Mesenchymal stem cell (in vitro differentiated cells and primary cell): ENCODE measurements around the gene MAMDC4.

Experiments
- DNase-seq: peaks from one replicate; pipeline ENCODE4 v3.0.0-alpha.2; 2013
- H2AFZ ChIP-seq: one replicate; pipeline ENCODE4 v1.6.1; 2013; ENCODE audit warnings: low read depth, mild to moderate bottlenecking, control low read depth, inconsistent platforms, low read length, moderate library complexity
- H2AK5ac ChIP-seq: 2 replicates; pipeline ENCODE4 v1.6.1; 2013; ENCODE audit warnings: low read length, moderate library complexity, mild to moderate bottlenecking, inconsistent platforms; ENCODE audit not compliant: severe bottlenecking
- H2BK120ac ChIP-seq: one replicate; pipeline ENCODE4 v1.6.1; 2013; ENCODE audit warnings: low read depth, mild to moderate bottlenecking, inconsistent platforms, low read length, moderate library complexity
- H2BK12ac ChIP-seq, 2 experiments: one replicate each; pipeline ENCODE4 v1.6.1; 2013; ENCODE audit warnings: inconsistent platforms in 2 of 2, low read length in 2 of 2, mild to moderate bottlenecking in 2 of 2, moderate library complexity in 2 of 2, control low read depth in 1 of 2
- H2BK15ac ChIP-seq: one replicate; pipeline ENCODE4 v1.6.1; 2013; ENCODE audit warnings: mild to moderate bottlenecking, low read depth, inconsistent platforms; ENCODE audit not compliant: poor library complexity, severe bottlenecking
- H2BK5ac ChIP-seq: 2 replicates; pipeline ENCODE4 v1.6.1; 2013; ENCODE audit warnings: low read depth, mild to moderate bottlenecking, low read length, control low read depth, inconsistent platforms; ENCODE audit not compliant: poor library complexity, severe bottlenecking
- H3K14ac ChIP-seq, 2 experiments: one replicate each; pipeline ENCODE4 v1.6.1; 2013; ENCODE audit warnings: inconsistent platforms in 2 of 2, low read length in 2 of 2, control low read depth in 1 of 2, mild to moderate bottlenecking in 1 of 2, moderate library complexity in 1 of 2
- H3K18ac ChIP-seq, 2 experiments: one replicate each; pipeline ENCODE4 v1.6.1; 2013; ENCODE audit warnings: inconsistent platforms in 2 of 2, low read length in 2 of 2, control low read depth in 1 of 2, low read depth in 1 of 2, mild to moderate bottlenecking in 1 of 2
- H3K23ac ChIP-seq, 2 experiments: one replicate each; pipeline ENCODE4 v1.6.1; 2013; ENCODE audit warnings: inconsistent platforms in 2 of 2, low read length in 2 of 2, mild to moderate bottlenecking in 2 of 2, moderate library complexity in 2 of 2, control low read depth in 1 of 2
- H3K27ac ChIP-seq: 2 replicates; pipeline ENCODE4 v1.5.1; 2013; ENCODE audit warnings: mild to moderate bottlenecking, moderate library complexity, low read length, control low read depth, inconsistent platforms; ENCODE audit not compliant: poor library complexity, severe bottlenecking
- H3K27me3 ChIP-seq, 2 experiments: 2 replicates each; pipeline versions ENCODE4 v1.6.1 to v1.7.0; 2013; ENCODE audit warnings: low read length in 2 of 2, mild to moderate bottlenecking in 2 of 2, moderate library complexity in 2 of 2, control low read depth in 1 of 2, inconsistent platforms in 1 of 2; ENCODE audit not compliant: control insufficient read depth in 1 of 2, insufficient read depth in 1 of 2
- H3K36me3 ChIP-seq, 2 experiments: 2 replicates each; pipeline versions ENCODE4 v1.6.1 to v1.7.0; 2013; ENCODE audit warnings: low read length in 2 of 2, control low read depth in 1 of 2, inconsistent platforms in 1 of 2, low read depth in 1 of 2, mild to moderate bottlenecking in 1 of 2; ENCODE audit not compliant: insufficient read depth in 2 of 2, control insufficient read depth in 1 of 2
- H3K4ac ChIP-seq, 2 experiments: one replicate each; pipeline ENCODE4 v1.6.1; 2013; ENCODE audit warnings: inconsistent platforms in 2 of 2, low read length in 2 of 2, mild to moderate bottlenecking in 2 of 2, moderate library complexity in 2 of 2, control low read depth in 1 of 2, low read depth in 1 of 2
- H3K4me1 ChIP-seq: 2 replicates; pipeline ENCODE4 v1.6.1; 2013; ENCODE audit warnings: low read depth, low read length, control low read depth; ENCODE audit not compliant: control insufficient read depth, insufficient read depth
- H3K4me2 ChIP-seq: 2 replicates; pipeline ENCODE4 v1.6.1; 2013; ENCODE audit warnings: low read length, mild to moderate bottlenecking, inconsistent platforms; ENCODE audit not compliant: poor library complexity, severe bottlenecking
- H3K4me3 ChIP-seq, 2 experiments: 2 replicates each; pipeline versions ENCODE4 v1.5.1 to v1.7.0; 2013; ENCODE audit warnings: low read length in 2 of 2, mild to moderate bottlenecking in 2 of 2, control low read depth in 1 of 2, low read depth in 1 of 2; ENCODE audit not compliant: insufficient read depth in 1 of 2
- H3K79me1 ChIP-seq: replicated peaks from 2 replicates; pipeline ENCODE4 v1.6.1; 2013; ENCODE audit warnings: mild to moderate bottlenecking, control low read depth, low read length, inconsistent platforms; ENCODE audit not compliant: poor library complexity, severe bottlenecking
- H3K9ac ChIP-seq: 2 replicates; pipeline ENCODE4 v1.7.0; 2013; ENCODE audit warnings: mild to moderate bottlenecking, low read length, moderate library complexity
- H3K9me3 ChIP-seq: 2 replicates; pipeline ENCODE4 v1.7.0; 2013; ENCODE audit warnings: mild to moderate bottlenecking, low read length; ENCODE audit not compliant: control insufficient read depth
- H4K8ac ChIP-seq: one replicate; pipeline ENCODE4 v1.6.1; 2013; ENCODE audit warnings: inconsistent platforms, mild to moderate bottlenecking, low read length, moderate library complexity
- H4K91ac ChIP-seq: one replicate; pipeline ENCODE4 v1.6.1; 2013; ENCODE audit warnings: mild to moderate bottlenecking, low read length, inconsistent platforms
- WGBS: methylation state at CpG from one replicate; pipeline ENCODE4 v1.1.7; 2013; ENCODE audit warnings: mixed read lengths; 5-methylcytosine and 5-hydroxymethylcytosine counted together

Gene MAMDC4

DNA sequence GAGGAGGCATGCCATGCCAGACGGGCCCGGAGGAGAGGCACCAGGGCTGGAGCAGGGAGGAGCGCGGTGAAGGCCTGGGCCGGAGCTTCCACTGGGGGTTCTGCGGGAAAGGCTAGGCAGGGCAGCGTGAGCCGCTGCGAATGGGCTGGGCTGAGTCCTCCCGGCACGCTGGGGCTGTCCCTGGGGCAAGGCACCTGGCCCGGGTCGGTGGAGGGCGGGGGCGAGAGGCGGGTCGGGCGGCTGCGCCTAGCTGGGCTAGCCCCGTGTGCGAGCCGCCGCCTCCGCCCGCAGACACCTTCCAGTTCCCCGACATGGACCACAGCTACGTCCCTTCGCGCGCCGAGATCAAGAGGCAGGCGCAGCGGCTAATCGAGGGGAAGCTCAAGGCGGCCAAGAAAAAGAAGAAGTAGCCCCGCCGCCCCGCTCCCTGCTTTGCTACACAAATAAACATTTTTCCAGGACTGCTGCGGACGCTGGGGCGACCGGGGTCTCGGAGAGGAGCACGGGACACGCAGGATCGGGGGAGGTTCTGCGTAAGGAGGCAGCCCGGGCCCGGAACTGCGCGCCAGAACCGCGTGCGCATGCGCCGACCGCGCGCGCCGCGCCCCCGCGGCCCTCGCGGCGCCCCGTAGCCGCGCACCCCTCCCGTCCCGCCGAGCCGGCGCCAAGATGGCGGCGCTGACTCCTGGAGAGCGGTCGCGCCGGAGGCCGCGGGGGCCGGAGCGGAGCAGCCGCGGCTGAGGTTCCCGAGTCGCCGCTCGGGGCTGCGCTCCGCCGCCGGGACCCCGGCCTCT lies 44.7 kb upstream of the MAMDC4 start, which contains the start of gene RABL6:
Gene RABL6 (plus strand): TSS at position 668 of the 794 bp plus-strand sequence. CDS start 249 bp downstream, outside the sequence.
- H3K36me3 ChIP-seq: peaks cover 6 to 30% of the 10 kb centered on the region in 2 experiments
- H3K23ac ChIP-seq: peak within 1 kb of the TSS in 1 of 2 experiments; percentile 84
- 2% methylated on average over 45 of the region's 96 CpGs for WGBS
- H3K4me3 ChIP-seq: peak within 1 kb of the TSS; percentile 88
- H3K4me2 ChIP-seq: peak within 1 kb of the TSS; percentile 90
- peaks cover 18% of the 10 kb centered on the region for H3K4me1 ChIP-seq
- H3K9me3 ChIP-seq: no peaks in the 10 kb centered on the region
- peak within 1 kb of the TSS; percentile 62 for H3K27ac ChIP-seq
- H2BK120ac ChIP-seq: peak within 1 kb of the TSS; percentile 49
- no peak within 1 kb of the TSS for H2AK5ac ChIP-seq
- peak; percentile 71 for DNase-seq
- H3K4ac ChIP-seq: peak within 1 kb of the TSS; percentile 94 to 97
- H2BK12ac ChIP-seq: peak within 1 kb of the TSS in 1 of 2 experiments; percentile 17
- H2BK5ac ChIP-seq: peak within 1 kb of the TSS; percentile 26
- H3K27me3 ChIP-seq: peaks cover 0 to 2% of the 10 kb centered on the region in 2 experiments
- H3K18ac ChIP-seq: peak within 1 kb of the TSS; percentile 83 to 93
- peak within 1 kb of the TSS; percentile 90 for H3K9ac ChIP-seq
- peak within 1 kb of the TSS; percentile 93 for H4K91ac ChIP-seq
- peak within 1 kb of the TSS; percentile 62 to 86 for H3K14ac ChIP-seq
- H2BK15ac ChIP-seq: peak within 1 kb of the TSS; percentile 93
- peak within 1 kb of the TSS; percentile 61 for H2AFZ ChIP-seq
- peak within 1 kb of the TSS; percentile 94 for H4K8ac ChIP-seq
- peaks cover 10% of the 10 kb centered on the region for H3K79me1 ChIP-seq

DNA sequence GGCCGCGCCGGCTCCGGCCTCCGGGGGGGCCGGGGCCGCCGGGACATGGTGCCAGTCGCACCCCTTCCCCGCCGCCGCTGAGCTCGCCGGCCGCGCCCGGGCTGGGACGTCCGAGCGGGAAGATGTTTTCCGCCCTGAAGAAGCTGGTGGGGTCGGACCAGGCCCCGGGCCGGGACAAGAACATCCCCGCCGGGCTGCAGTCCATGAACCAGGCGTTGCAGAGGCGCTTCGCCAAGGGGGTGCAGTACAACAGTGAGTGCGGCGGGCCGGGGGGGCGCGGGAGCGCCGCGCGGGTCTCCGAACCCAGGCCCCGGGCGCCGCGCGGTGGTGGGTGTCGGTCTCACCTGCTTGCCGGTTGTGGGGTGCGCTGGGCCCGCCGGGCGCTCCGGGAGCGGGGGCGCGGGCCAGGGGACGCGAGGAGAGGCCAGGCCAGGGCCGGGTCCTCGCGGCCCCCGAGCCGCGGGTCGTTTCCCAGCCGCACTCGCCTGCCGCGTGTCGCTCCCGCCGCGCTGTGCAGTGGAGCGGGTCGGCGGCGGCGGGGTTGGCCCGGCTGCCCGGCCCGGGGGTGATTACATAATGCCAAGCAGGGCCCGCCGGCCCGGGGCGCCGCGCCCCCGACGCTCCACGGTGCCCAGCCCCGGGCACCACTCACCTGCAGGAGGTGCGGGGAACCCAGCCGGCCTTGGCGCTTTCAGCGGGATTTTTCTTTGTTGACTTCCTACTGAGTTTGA lies 43.9 kb upstream of the MAMDC4 start:
- peak overlapping the region; percentile 49 for H2BK120ac ChIP-seq

DNA sequence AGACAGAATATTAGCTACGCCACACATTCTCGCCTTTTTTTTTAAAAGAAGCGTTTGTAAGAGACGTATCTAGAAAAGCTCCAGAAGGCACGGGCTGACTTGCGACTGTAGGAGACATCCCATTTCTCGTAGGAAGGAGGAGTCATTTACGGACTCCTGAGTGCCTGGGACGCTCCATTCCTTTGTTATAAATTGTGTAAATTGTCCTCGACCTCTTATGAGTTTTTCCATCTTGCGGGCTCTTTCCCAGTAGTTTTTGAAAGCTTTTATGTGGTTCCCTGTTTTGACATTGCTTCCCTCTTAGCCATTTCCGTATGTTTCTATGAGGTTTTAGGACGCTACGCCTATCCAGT lies 43.4 kb upstream of the MAMDC4 start:
- H3K4me1 ChIP-seq: peaks cover 18% of the 10 kb centered on the region

More for the DNA sequence above, 43.9 kb upstream of the MAMDC4 start:
- no peaks in the 10 kb centered on the region for H3K9me3 ChIP-seq
- DNase-seq: peak; percentile 18
- H2AFZ ChIP-seq: peak overlapping the region; percentile 49
- peak overlapping the region in 1 of 2 experiments; percentile 16 for H2BK12ac ChIP-seq
- peak overlapping the region; percentile 88 for H3K4me3 ChIP-seq
- H3K36me3 ChIP-seq: peaks cover 14 to 34% of the 10 kb centered on the region in 2 experiments
- H3K27me3 ChIP-seq: no peaks in the 10 kb centered on the region
- peak overlapping the region; percentile 27 for H4K8ac ChIP-seq
- H3K4me1 ChIP-seq: peaks cover 18% of the 10 kb centered on the region
- peak overlapping the region; percentile 26 for H2BK5ac ChIP-seq
- H4K91ac ChIP-seq: peak overlapping the region; percentile 80
- H3K4me2 ChIP-seq: peak overlapping the region; percentile 76
- H3K23ac ChIP-seq: peak overlapping the region in 1 of 2 experiments; percentile 84
- H2AK5ac ChIP-seq: no peak overlapping the region
- H3K18ac ChIP-seq: peak overlapping the region; percentile 61 to 70
- H2BK15ac ChIP-seq: peak overlapping the region; percentile 78
- under 1% methylated on average over 74 of the region's 93 CpGs for WGBS
- H3K79me1 ChIP-seq: peaks cover 17% of the 10 kb centered on the region
- H3K14ac ChIP-seq: peak overlapping the region; percentile 62 to 80
- H3K27ac ChIP-seq: peak overlapping the region; percentile 13
- peak overlapping the region; percentile 90 for H3K9ac ChIP-seq
- H3K4ac ChIP-seq: peak overlapping the region; percentile 62 to 96

More for the DNA sequence above, 43.4 kb upstream of the MAMDC4 start:
- H3K18ac ChIP-seq: no peak overlapping the region
- peak overlapping the region; percentile 76 for H3K4me2 ChIP-seq
- H3K36me3 ChIP-seq: peaks cover 16 to 31% of the 10 kb centered on the region in 2 experiments
- H3K4ac ChIP-seq: no peak overlapping the region
- no peak overlapping the region for H3K23ac ChIP-seq
- no peak overlapping the region for H2BK120ac ChIP-seq
- peaks cover 19% of the 10 kb centered on the region for H3K79me1 ChIP-seq
- no peak overlapping the region for H3K14ac ChIP-seq
- no peaks in the 10 kb centered on the region for H3K27me3 ChIP-seq
- H2BK12ac ChIP-seq: no peak overlapping the region
- peak; percentile 68 for DNase-seq
- H3K4me3 ChIP-seq: peak overlapping the region; percentile 88
- no peaks in the 10 kb centered on the region for H3K9me3 ChIP-seq
- peak overlapping the region; percentile 90 for H3K9ac ChIP-seq
- no peak overlapping the region for H2AFZ ChIP-seq
- no peak overlapping the region for H2BK15ac ChIP-seq
- no peak overlapping the region for H2BK5ac ChIP-seq
- no peak overlapping the region for H4K8ac ChIP-seq
- no peak overlapping the region for H4K91ac ChIP-seq
- H2AK5ac ChIP-seq: no peak overlapping the region
- WGBS: under 1% methylated on average over 14 of the region's 14 CpGs
- H3K27ac ChIP-seq: peak overlapping the region; percentile 13
